MM.1S (cell line): ENCODE measurements around the gene ZSCAN31.

Experiments
- DNase-seq: peaks from one replicate; pipeline ENCODE4 v3.0.0-alpha.2; 2015
- H2AFZ ChIP-seq: fragments of 300-600 bp; sonication (generic); 2 replicates; pipeline ENCODE4 v1.6.0; 2016; ENCODE audit warnings: antibody characterized with exemption, low read length
- H3F3A ChIP-seq: fragments of 300-600 bp; sonication (generic); 2 replicates; pipeline ENCODE4 v1.6.1; 2016; ENCODE audit warnings: mild to moderate bottlenecking, antibody characterized with exemption, low read length, moderate library complexity, mixed read lengths; ENCODE audit not compliant: insufficient read depth
- H3K27ac ChIP-seq: fragments of 300-600 bp; sonication (generic); 2 replicates; pipeline ENCODE4 v1.5.1; 2016; ENCODE audit warnings: mild to moderate bottlenecking, low read length
- H3K27me3 ChIP-seq: fragments of 300-600 bp; sonication (generic); replicated peaks from 2 replicates; pipeline ENCODE4 v1.6.0; 2016; ENCODE audit warnings: low read length; ENCODE audit not compliant: insufficient read depth
- H3K36me3 ChIP-seq: fragments of 300-600 bp; sonication (generic); replicated peaks from 2 replicates; pipeline ENCODE4 v1.6.1; 2016; ENCODE audit warnings: mild to moderate bottlenecking, low read length, mixed read lengths; ENCODE audit not compliant: insufficient read depth
- H3K4me1 ChIP-seq: fragments of 300-600 bp; sonication (generic); 2 replicates; pipeline ENCODE4 v1.6.1; 2016; ENCODE audit warnings: low read length, mixed read lengths
- H3K4me2 ChIP-seq: fragments of 300-600 bp; sonication (generic); 2 replicates; pipeline ENCODE4 v1.6.0; 2016; ENCODE audit warnings: low read depth, low read length
- H3K4me3 ChIP-seq: fragments of 300-600 bp; sonication (generic); 2 replicates; pipeline ENCODE4 v1.5.1; 2016; ENCODE audit warnings: low read length, mixed read lengths
- H3K79me2 ChIP-seq: fragments of 300-600 bp; sonication (generic); 2 replicates; pipeline ENCODE4 v1.6.1; 2016; ENCODE audit warnings: mixed run types, low read length, mixed read lengths
- H3K9ac ChIP-seq: fragments of 300-600 bp; sonication (generic); 2 replicates; pipeline ENCODE4 v1.6.1; 2016; ENCODE audit warnings: low read length, mixed read lengths
- H3K9me2 ChIP-seq: fragments of 300-600 bp; sonication (generic); replicated peaks from 2 replicates; pipeline ENCODE4 v1.6.1; 2016; ENCODE audit warnings: mild to moderate bottlenecking, low read length, mixed read lengths; ENCODE audit not compliant: insufficient read depth
- H3K9me3 ChIP-seq: fragments of 300-600 bp; sonication (generic); replicated peaks from 2 replicates; pipeline ENCODE4 v1.6.1; 2016; ENCODE audit warnings: mild to moderate bottlenecking, low read length, mixed read lengths; ENCODE audit not compliant: insufficient read depth
- H4K20me1 ChIP-seq: fragments of 300-600 bp; sonication (generic); 2 replicates; pipeline ENCODE4 v1.6.1; 2016; ENCODE audit warnings: mild to moderate bottlenecking, low read length, moderate library complexity, mixed read lengths; ENCODE audit not compliant: insufficient read depth
- EZH2 ChIP-seq: fragments of 300-600 bp; sonication (generic); optimal IDR thresholded peaks from 2 replicates; pipeline ENCODE3; 2017; ENCODE audit warnings: low read depth, mild to moderate bottlenecking, antibody characterized with exemption, low read length, mixed read lengths
- EZH2phosphoT487 ChIP-seq: fragments of 300-600 bp; sonication (generic); IDR thresholded peaks from 2 replicates; pipeline ENCODE4 v1.6.1; 2018; ENCODE audit warnings: antibody characterized with exemption, low read length
- TF ChIP-seq, protein P1 (sequence below): fragments of 300-600 bp; sonication (generic); IDR thresholded peaks from 2 replicates; pipeline ENCODE4 v1.5.1; 2016; ENCODE audit warnings: antibody characterized with exemption, low read length, mixed read lengths

Gene ZSCAN31

DNA sequence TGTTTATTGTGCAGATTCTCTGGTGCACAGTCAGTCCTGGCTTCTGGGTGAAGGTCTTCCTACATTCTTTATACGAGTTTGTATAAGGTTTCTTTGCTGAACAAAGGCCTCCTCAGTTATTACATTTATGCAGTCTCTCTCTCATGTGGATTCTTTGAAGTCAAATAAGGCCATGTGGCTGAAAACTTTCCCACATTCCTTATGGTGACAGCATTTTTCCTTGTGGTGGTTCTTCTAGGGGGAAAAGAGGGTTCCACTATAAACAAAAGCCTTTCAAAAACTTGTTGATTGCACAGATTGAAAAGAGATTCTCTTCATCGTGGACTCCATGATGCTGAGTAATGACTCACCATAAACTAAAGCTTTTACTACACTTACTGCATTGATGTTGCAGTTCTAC lies 44.4 kb upstream of the ZSCAN31 start:
- Histone ChIP-seq H3K4me3 (no peak overlapping the region), H3K36me3 (no peaks in the 10 kb centered on the region), H3K9me3 (no peaks in the 10 kb centered on the region), H3K4me1 (peaks cover 14% of the 10 kb centered on the region), H3K27ac (no peak overlapping the region), H3F3A (peaks cover 8% of the 10 kb centered on the region; the same call in 1 of the 2 replicates), H3K9ac (no peak overlapping the region), H3K79me2 (no peaks in the 10 kb centered on the region), H3K9me2 (no peaks in the 10 kb centered on the region), H2AFZ (no peak overlapping the region), H4K20me1 (no peaks in the 10 kb centered on the region), H3K27me3 (no peaks in the 10 kb centered on the region), H3K4me2 (no peak overlapping the region)
- TF ChIP-seq EZH2 (no peak), EZH2phosphoT487 (no peak)
- TF ChIP-seq, protein P1, sequence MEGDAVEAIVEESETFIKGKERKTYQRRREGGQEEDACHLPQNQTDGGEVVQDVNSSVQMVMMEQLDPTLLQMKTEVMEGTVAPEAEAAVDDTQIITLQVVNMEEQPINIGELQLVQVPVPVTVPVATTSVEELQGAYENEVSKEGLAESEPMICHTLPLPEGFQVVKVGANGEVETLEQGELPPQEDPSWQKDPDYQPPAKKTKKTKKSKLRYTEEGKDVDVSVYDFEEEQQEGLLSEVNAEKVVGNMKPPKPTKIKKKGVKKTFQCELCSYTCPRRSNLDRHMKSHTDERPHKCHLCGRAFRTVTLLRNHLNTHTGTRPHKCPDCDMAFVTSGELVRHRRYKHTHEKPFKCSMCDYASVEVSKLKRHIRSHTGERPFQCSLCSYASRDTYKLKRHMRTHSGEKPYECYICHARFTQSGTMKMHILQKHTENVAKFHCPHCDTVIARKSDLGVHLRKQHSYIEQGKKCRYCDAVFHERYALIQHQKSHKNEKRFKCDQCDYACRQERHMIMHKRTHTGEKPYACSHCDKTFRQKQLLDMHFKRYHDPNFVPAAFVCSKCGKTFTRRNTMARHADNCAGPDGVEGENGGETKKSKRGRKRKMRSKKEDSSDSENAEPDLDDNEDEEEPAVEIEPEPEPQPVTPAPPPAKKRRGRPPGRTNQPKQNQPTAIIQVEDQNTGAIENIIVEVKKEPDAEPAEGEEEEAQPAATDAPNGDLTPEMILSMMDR: no peak
- DNase-seq: no peak

DNA sequence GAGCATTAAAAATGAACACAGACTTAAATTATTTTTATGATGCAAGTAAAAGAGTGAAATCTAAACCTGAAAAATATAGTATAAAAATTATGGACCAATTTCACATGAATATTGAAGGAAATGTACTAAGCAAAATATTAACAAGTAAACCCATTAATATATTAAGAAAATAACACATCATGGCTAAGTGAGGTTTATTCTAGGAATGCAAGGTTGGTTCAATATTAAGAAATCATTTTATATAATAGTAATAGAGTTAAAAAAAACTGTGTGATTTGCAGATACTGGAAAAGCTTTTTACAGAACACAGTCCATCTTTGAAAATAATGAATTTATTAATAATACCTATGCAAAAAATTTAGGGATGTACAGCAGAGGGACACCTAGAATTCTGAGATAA lies 42.7 kb upstream of the ZSCAN31 start:
- TF ChIP-seq EZH2phosphoT487: no peak
- no peak for TF ChIP-seq EZH2
- TF ChIP-seq, protein P1: no peak
- Histone ChIP-seq H3K9me2 (no peaks in the 10 kb centered on the region), H3K4me3 (no peak overlapping the region), H4K20me1 (no peaks in the 10 kb centered on the region), H3K27ac (no peak overlapping the region), H3K9ac (no peak overlapping the region), H3K9me3 (no peaks in the 10 kb centered on the region), H3K4me2 (no peak overlapping the region), H2AFZ (no peak overlapping the region), H3K4me1 (peaks cover 10% of the 10 kb centered on the region), H3F3A (peaks cover under 1% of the 10 kb centered on the region; the same call in 1 of the 2 replicates), H3K36me3 (no peaks in the 10 kb centered on the region), H3K79me2 (no peaks in the 10 kb centered on the region), H3K27me3 (no peaks in the 10 kb centered on the region)
- DNase-seq: no peak

DNA sequence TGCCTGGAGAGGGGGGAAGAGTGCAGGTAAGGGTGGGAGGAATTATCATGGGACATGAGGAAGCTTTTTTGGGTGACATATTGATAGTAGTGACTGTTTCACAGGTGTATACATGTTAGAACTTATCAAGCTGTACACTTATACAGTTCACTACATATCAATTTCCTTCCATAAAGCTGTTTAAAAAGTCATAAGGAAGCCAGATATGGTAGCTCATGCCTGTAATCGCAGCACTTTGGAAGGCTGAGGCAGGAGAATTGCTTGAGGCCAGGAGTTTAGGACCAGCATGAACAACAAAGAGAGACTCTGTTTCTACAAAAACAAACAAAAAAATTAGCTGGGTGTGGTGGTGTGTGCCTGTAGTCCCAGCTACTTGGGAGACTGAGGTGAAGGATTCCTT lies 41.9 kb upstream of the ZSCAN31 start:
- Histone ChIP-seq H2AFZ (no peak overlapping the region), H3K27ac (no peak overlapping the region), H3K9me2 (no peaks in the 10 kb centered on the region), H3K4me2 (no peak overlapping the region), H4K20me1 (no peaks in the 10 kb centered on the region), H3K4me1 (peaks cover 10% of the 10 kb centered on the region), H3K27me3 (no peaks in the 10 kb centered on the region), H3K79me2 (no peaks in the 10 kb centered on the region), H3K9ac (no peak overlapping the region), H3K36me3 (no peaks in the 10 kb centered on the region), H3K9me3 (no peaks in the 10 kb centered on the region), H3F3A (no peaks in the 10 kb centered on the region), H3K4me3 (no peak overlapping the region)
- DNase-seq: no peak
- TF ChIP-seq, protein P1: no peak
